Endothelial cell (in vitro differentiated cells): ENCODE measurements around the gene TTI1. TPM values are rescaled to one million over a fixed set of nuclear protein-coding genes. Genes with fewer than 3 reads are reported as not detected.

Source experiments
- DNase-seq: peaks from one replicate; pipeline ENCODE4 v3.0.0; 2021; ENCODE audit warnings: low spot score
- H3K27ac Mint-ChIP-seq: one replicate; pipeline ENCODE4 v1.8.0; 2021; ENCODE audit warnings: mixed read lengths, inconsistent platforms; ENCODE audit not compliant: unreplicated experiment
- H3K27me3 Mint-ChIP-seq: one replicate; pipeline ENCODE4 v1.8.0; 2021; ENCODE audit warnings: mild to moderate bottlenecking, moderate library complexity, mixed read lengths, inconsistent platforms; ENCODE audit not compliant: unreplicated experiment
- H3K36me3 Mint-ChIP-seq: one replicate; pipeline ENCODE4 v1.8.0; 2021; ENCODE audit warnings: mild to moderate bottlenecking, low read depth, mixed read lengths, inconsistent platforms; ENCODE audit not compliant: unreplicated experiment
- H3K4me1 Mint-ChIP-seq: one replicate; pipeline ENCODE4 v1.8.0; 2021; ENCODE audit warnings: mild to moderate bottlenecking, mixed read lengths, inconsistent platforms; ENCODE audit not compliant: unreplicated experiment
- H3K4me3 Mint-ChIP-seq: one replicate; pipeline ENCODE4 v1.8.0; 2021; ENCODE audit warnings: mild to moderate bottlenecking, mixed read lengths, inconsistent platforms; ENCODE audit not compliant: unreplicated experiment
- H3K9me3 Mint-ChIP-seq: one replicate; pipeline ENCODE4 v1.8.0; 2021; ENCODE audit warnings: mixed read lengths, inconsistent platforms; ENCODE audit not compliant: unreplicated experiment
- CTCF ChIP-seq: fragments of 200-600 bp; sonication (generic); IDR thresholded peaks from one replicate; pipeline ENCODE4 v1.5.0; 2021; ENCODE audit warnings: antibody characterized with exemption; ENCODE audit not compliant: unreplicated experiment
- total RNA-seq: library from RNA; stranded (reverse); fragmentation: NEBNext Ultra II Directional; extraction: Animal tissue kit (Norgen Biotek cat#: 25700); gene quantifications from one replicate; pipeline ENCODE4 v1.2.1, GENCODE V29; 2021; ENCODE audit not compliant: unreplicated experiment

TTI1 gene
- total RNA-seq, 1 donor from 2014 or later = 31.9 TPM

GRCh38 chr20:37991157-37991866 lies 41.9 kb downstream of the TTI1 start:
- H3K27ac Mint-ChIP-seq = no peak overlapping the region
- DNase-seq = no peak
- peaks cover 37% of the 10 kb centered on the region for H3K4me1 Mint-ChIP-seq
- no peak overlapping the region for H3K4me3 Mint-ChIP-seq
- peaks cover 17% of the 10 kb centered on the region for H3K36me3 Mint-ChIP-seq
- H3K27me3 Mint-ChIP-seq = no peaks in the 10 kb centered on the region
- no peak for TF ChIP-seq CTCF
- no peaks in the 10 kb centered on the region for H3K9me3 Mint-ChIP-seq

DNA sequence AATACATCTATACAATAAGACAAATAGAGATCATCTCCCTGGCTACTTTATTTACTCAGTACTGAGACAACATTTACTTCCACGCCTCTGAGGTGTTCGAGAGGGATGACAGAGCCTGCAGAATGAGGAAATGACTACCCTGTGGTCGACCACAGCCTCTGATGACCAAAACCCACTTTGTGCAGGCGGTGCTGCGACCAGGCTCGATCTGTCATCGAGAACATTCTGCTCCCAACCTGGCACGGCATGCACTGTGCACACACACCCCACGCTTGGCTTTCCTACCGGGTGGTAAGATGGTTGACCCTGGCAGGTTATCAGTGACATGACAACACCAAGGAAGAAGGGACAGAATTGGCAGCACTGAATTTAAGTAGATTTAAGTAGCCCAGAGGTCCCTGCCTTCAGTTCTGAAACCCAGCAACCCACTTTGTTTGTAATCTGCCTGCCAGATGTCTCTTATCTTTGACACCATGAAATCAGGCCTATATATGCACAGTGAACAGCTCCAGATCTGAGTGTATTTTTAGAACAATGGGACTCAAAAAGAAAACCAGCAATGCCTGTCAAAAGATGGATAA lies 42.6 kb downstream of the TTI1 start:
- no peak overlapping the region for H3K4me3 Mint-ChIP-seq
- no peak overlapping the region for H3K27ac Mint-ChIP-seq
- no peak for DNase-seq
- TF ChIP-seq CTCF = no peak
- no peaks in the 10 kb centered on the region for H3K27me3 Mint-ChIP-seq
- peaks cover 37% of the 10 kb centered on the region for H3K4me1 Mint-ChIP-seq
- H3K36me3 Mint-ChIP-seq = peaks cover 17% of the 10 kb centered on the region
- H3K9me3 Mint-ChIP-seq = no peaks in the 10 kb centered on the region

DNA sequence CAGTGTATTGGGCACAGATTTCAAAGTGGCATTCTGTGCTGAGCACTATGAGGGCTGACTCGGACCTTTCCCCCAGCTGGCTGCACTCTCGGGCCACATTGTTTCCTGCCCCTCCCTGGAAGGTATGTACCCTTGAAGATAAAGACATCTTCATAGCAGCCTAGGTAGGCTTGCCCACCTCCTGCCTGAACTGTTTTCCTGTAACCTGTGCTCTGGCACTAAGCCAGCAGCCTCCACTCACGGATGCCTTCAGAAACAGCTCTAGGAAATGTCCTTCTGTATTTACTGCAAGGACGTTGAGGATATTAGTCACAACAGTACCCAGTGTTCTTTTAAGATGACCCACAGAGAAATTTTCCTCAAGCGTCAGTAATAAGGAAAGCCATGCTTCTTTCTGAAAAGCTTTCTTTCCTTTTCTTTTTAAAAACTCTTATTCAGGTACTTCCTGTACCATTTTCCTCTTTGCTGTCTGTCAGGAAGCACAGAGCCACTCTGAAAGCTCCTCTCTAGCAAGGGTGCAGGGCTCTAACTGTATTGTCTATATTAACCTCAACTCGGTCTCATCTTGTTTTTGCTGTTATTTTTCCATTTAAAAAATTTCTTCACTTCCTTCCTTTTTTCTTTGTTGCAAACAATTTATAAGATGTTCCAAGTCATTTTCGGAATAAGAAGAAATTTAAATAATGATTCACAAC lies 43.5 kb downstream of the TTI1 start:
- no peaks in the 10 kb centered on the region for H3K27me3 Mint-ChIP-seq
- H3K4me1 Mint-ChIP-seq = peaks cover 33% of the 10 kb centered on the region
- H3K36me3 Mint-ChIP-seq = peaks cover 14% of the 10 kb centered on the region
- no peaks in the 10 kb centered on the region for H3K9me3 Mint-ChIP-seq
- no peak for DNase-seq
- peak overlapping the region; percentile 94 for H3K27ac Mint-ChIP-seq
- peak overlapping the region; percentile 35 for H3K4me3 Mint-ChIP-seq
- TF ChIP-seq CTCF = no peak

DNA sequence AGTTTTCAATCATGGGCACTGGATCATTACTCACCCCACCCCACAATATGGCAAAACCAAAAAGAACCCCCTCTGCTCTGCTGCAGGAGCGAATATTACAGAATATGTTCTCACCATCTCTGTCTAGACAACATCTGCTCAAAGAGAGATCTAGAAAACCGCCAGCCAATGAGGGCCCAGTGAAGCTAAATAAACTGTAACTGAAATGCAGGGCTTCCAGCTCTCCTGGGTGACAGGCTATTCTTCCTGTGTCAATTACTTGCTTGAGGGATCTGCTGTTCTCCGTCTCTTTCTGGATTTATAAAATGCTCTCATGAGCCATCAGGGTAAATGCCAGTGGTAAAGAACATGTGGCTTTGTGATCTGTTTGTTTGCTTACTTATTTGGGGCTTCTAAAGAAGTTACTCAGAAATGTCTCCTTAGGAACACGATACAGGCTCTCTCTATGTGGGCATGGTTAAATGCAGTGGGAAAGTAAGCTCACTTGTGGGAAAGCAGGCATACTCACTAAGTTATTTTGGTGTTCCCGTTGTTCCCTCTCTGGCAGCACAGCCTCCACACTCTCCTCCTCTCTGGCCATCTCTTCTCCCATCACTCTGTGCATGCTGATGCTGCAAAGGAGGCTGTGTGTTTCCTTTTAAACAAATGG lies 44.8 kb downstream of the TTI1 start:
- H3K36me3 Mint-ChIP-seq = peaks cover 9% of the 10 kb centered on the region
- H3K4me1 Mint-ChIP-seq = peaks cover 33% of the 10 kb centered on the region
- no peak overlapping the region for H3K27ac Mint-ChIP-seq
- DNase-seq = no peak
- no peaks in the 10 kb centered on the region for H3K27me3 Mint-ChIP-seq
- no peak for TF ChIP-seq CTCF
- H3K9me3 Mint-ChIP-seq = no peaks in the 10 kb centered on the region
- H3K4me3 Mint-ChIP-seq = no peak overlapping the region
